Jurkat, Clone E6-1 (cell line): Measurements from ENCODE around the gene RPL22. TPM values are rescaled to one million over a fixed set of nuclear protein-coding genes. Genes with fewer than 3 reads are reported as not detected.

Experiments
- DNase-seq: peaks from one replicate; pipeline ENCODE4 v3.0.0-alpha.2; 2011; ENCODE audit warnings: low read depth, low spot score
- H3K4me3 ChIP-seq: 2 replicates; pipeline ENCODE4 v1.5.1; 2011; ENCODE audit warnings: mild to moderate bottlenecking, low read length, control low read depth, moderate library complexity
- polyA plus RNA-seq: library from polyadenylated mRNA; unstranded; fragments of >200 nt; gene quantifications from one replicate; pipeline ENCODE4 v1.2.1, GENCODE V29; 2012; ENCODE audit warnings: missing spikeins; ENCODE audit not compliant: insufficient read length, insufficient read depth

Gene RPL22
- 642 TPM for polyA plus RNA-seq

- DNase-seq: peak; percentile 100
- peak within 1 kb of the TSS; percentile 83 for H3K4me3 ChIP-seq
Measured at GRCh38 chr1:6199298-6200187, at the start of gene RPL22. TSS of gene RPL22 (minus strand) at chr1:6199595. CDS start at chr1:6199573, 22 bp downstream.

GRCh38 chr1:6248161-6248776 lies 48.9 kb upstream of the RPL22 start:
- no peak overlapping the region for H3K4me3 ChIP-seq
- DNase-seq: no peak

GRCh38 chr1:6247651-6248050 lies 48.3 kb upstream of the RPL22 start:
- H3K4me3 ChIP-seq: no peak overlapping the region
- no peak for DNase-seq

GRCh38 chr1:6246497-6247467 lies 47.4 kb upstream of the RPL22 start:
- peak; percentile 61 for DNase-seq
- H3K4me3 ChIP-seq: no peak overlapping the region

GRCh38 chr1:6245869-6246496 lies 46.6 kb upstream of the RPL22 start:
- DNase-seq: no peak
- no peak overlapping the region for H3K4me3 ChIP-seq

- no peak overlapping the region for H3K4me3 ChIP-seq
- DNase-seq: peak; percentile 58
Measured at GRCh38 chr1:6245086-6245868, 45.9 kb upstream of the RPL22 start.

- DNase-seq: no peak
- no peak overlapping the region for H3K4me3 ChIP-seq
Measured at GRCh38 chr1:6244401-6245049, 45.1 kb upstream of the RPL22 start.

- no peak within 1 kb of the TSS for H3K4me3 ChIP-seq
- DNase-seq: no peak
Measured at GRCh38 chr1:6243993-6244392, 44.6 kb upstream of the RPL22 start, which contains the start of gene HES3. TSS of gene HES3 (plus strand) at chr1:6244179. CDS start at chr1:6244366, 187 bp downstream.

GRCh38 chr1:6243053-6243834 lies 43.8 kb upstream of the RPL22 start:
- no peak for DNase-seq

GRCh38 chr1:6241887-6242740 lies 42.7 kb upstream of the RPL22 start:
- H3K4me3 ChIP-seq: no peak overlapping the region
- no peak for DNase-seq

More at GRCh38 chr1:6243053-6243834, 43.8 kb upstream of the RPL22 start:
- H3K4me3 ChIP-seq: no peak overlapping the region

GRCh38 chr1:6241107-6241886 lies 41.9 kb upstream of the RPL22 start:
- DNase-seq: no peak
- H3K4me3 ChIP-seq: no peak overlapping the region

- DNase-seq: no peak
- no peak overlapping the region for H3K4me3 ChIP-seq
Measured at GRCh38 chr1:6239950-6240768, 40.8 kb upstream of the RPL22 start.

- H3K4me3 ChIP-seq: no peak overlapping the region
- no peak for DNase-seq
Measured at GRCh38 chr1:6239213-6239752, 39.9 kb upstream of the RPL22 start.

GRCh38 chr1:6237093-6237492 lies 37.7 kb upstream of the RPL22 start:
- no peak for DNase-seq
- H3K4me3 ChIP-seq: no peak overlapping the region
